Liver (tissue), 9 donors: ENCODE results near the gene CDS1. TPM values are rescaled to one million over a fixed set of nuclear protein-coding genes. Genes with fewer than 3 reads are reported as not detected.
A peak's percentile ranks its signal among the peaks of the same experiment; 100 is the strongest.

Experiments used
- DNase-seq: peaks from one replicate; pipeline ENCODE4 v3.0.0-alpha.2; 2017; ENCODE audit warnings: low spot score
- H3K27ac ChIP-seq, 2 donors: one replicate each; pipeline ENCODE4 v1.7.0; 2013; ENCODE audit warnings: inconsistent platforms in 2 of 2, low read length in 2 of 2, control low read depth in 1 of 2, low read depth in 1 of 2, mild to moderate bottlenecking in 1 of 2
- H3K27me3 ChIP-seq, 4 donors: one replicate each; pipeline versions ENCODE4 v1.6.1 to v1.7.0; 2013; ENCODE audit warnings: low read length in 3 of 4, inconsistent platforms in 1 of 4, mild to moderate bottlenecking in 1 of 4, moderate library complexity in 1 of 4; ENCODE audit not compliant: control insufficient read depth in 4 of 4, insufficient read depth in 4 of 4
- H3K36me3 ChIP-seq, 4 donors: one replicate each; pipeline versions ENCODE4 v1.6.1 to v1.7.0; 2013; ENCODE audit warnings: low read length in 3 of 4, mild to moderate bottlenecking in 3 of 4, low read depth in 1 of 4, moderate library complexity in 1 of 4; ENCODE audit not compliant: control insufficient read depth in 4 of 4, insufficient read depth in 3 of 4
- H3K4me1 ChIP-seq, 4 donors: one replicate each; pipeline versions ENCODE4 v1.6.1 to v1.7.0; 2013; ENCODE audit warnings: low read length in 3 of 4, mild to moderate bottlenecking in 3 of 4, moderate library complexity in 1 of 4; ENCODE audit not compliant: control insufficient read depth in 4 of 4, insufficient read depth in 4 of 4
- H3K4me3 ChIP-seq, 3 donors: one replicate each; pipeline versions ENCODE4 v1.6.1 to v1.7.0; 2013; ENCODE audit warnings: low read length in 3 of 3, control low read depth in 1 of 3, low read depth in 1 of 3, mild to moderate bottlenecking in 1 of 3
- H3K9ac ChIP-seq, 2 donors: one replicate each; pipeline ENCODE4 v1.7.0; 2013; ENCODE audit warnings: low read length in 2 of 2, mild to moderate bottlenecking in 2 of 2, moderate library complexity in 2 of 2, control low read depth in 1 of 2, low read depth in 1 of 2
- H3K9me3 ChIP-seq, 4 donors: one replicate each; pipeline versions ENCODE4 v1.6.1 to v1.7.0; 2013; ENCODE audit warnings: low read length in 3 of 4; ENCODE audit not compliant: control insufficient read depth in 4 of 4
- ATF3 ChIP-seq: IDR thresholded peaks from 2 replicates; pipeline ENCODE4 v1.6.1; 2016; ENCODE audit warnings: antibody characterized with exemption
- CTCF ChIP-seq: fragments of 150-350 bp; IDR thresholded peaks from 2 replicates; pipeline ENCODE4 v1.5.1; 2017; ENCODE audit warnings: improper control_type of control experiment, low read depth, low read length; ENCODE audit not compliant: missing input control
- FOXA1 ChIP-seq: IDR thresholded peaks from 2 replicates; pipeline ENCODE4 v1.6.1; 2016; ENCODE audit warnings: antibody characterized with exemption
- FOXA2 ChIP-seq: IDR thresholded peaks from 2 replicates; pipeline ENCODE4 v1.6.1; 2016; ENCODE audit warnings: antibody characterized with exemption
- HNF4A ChIP-seq, 2 donors: conservative IDR thresholded peaks; 2 replicates each; pipeline ENCODE4 v1.6.1; 2016; ENCODE audit warnings: antibody characterized with exemption in 2 of 2, mild to moderate bottlenecking in 2 of 2
- MAX ChIP-seq: IDR thresholded peaks from 2 replicates; pipeline ENCODE4 v1.6.1; 2016; ENCODE audit warnings: antibody characterized with exemption
- NR2F2 ChIP-seq: IDR thresholded peaks from 2 replicates; pipeline ENCODE4 v1.6.1; 2016; ENCODE audit warnings: antibody characterized with exemption
- RAD21 ChIP-seq, 2 donors: IDR thresholded peaks; 2 replicates each; pipeline ENCODE4 v1.6.1; 2016; ENCODE audit warnings: antibody characterized with exemption in 2 of 2, mild to moderate bottlenecking in 2 of 2
- RXRA ChIP-seq, 2 donors: IDR thresholded peaks; 2 replicates each; pipeline ENCODE4 v1.6.1; 2017 to 2018; ENCODE audit warnings: antibody characterized with exemption in 2 of 2, mild to moderate bottlenecking in 1 of 2
- SP1 ChIP-seq: IDR thresholded peaks from 2 replicates; pipeline ENCODE4 v1.6.1; 2018; ENCODE audit warnings: antibody characterized with exemption, mild to moderate bottlenecking
- YY1 ChIP-seq: IDR thresholded peaks from 2 replicates; pipeline ENCODE4 v1.6.1; 2016; ENCODE audit warnings: antibody characterized with exemption, mild to moderate bottlenecking
- WGBS: extraction: QIAGEN DNeasy Blood & Tissue Kit; methylation state at CpG from one replicate; pipeline ENCODE4 v1.1.7; 2013; 5-methylcytosine and 5-hydroxymethylcytosine counted together
- polyA plus RNA-seq, 2 donors: library from polyadenylated mRNA; stranded (reverse) in 1 of 2; unstranded in 1 of 2; fragments of 200-250 nt in 1 of 2; fragments of >200 nt in 1 of 2; fragmentation: Nextera tagmentation in 1 of 2; extraction: Ambion mirVana in 1 of 2; gene quantifications; one replicate each; pipeline versions ENCODE4 v1.2.1 to v1.2.3, GENCODE V29; 2013 to 2015
- total RNA-seq, 2 donors: library from RNA; depleted of rRNA; stranded (reverse); fragments of >200 nt; gene quantifications; one replicate each; pipeline ENCODE4 v1.2.3, GENCODE V29; 2014
- TF ChIP-seq, protein P1 (sequence below): IDR thresholded peaks from 2 replicates; pipeline ENCODE4 v1.6.1; 2016; ENCODE audit warnings: antibody characterized with exemption, mild to moderate bottlenecking
- donor health status: healthy.
- donor health status: healthy.
- donor health status: healthy.
- donor health status: healthy.
- donor health status: healthy.

CDS1 gene
- total and polyA plus RNA-seq, 4 donors: 0.56 to 3.6 (median 0.78) TPM

DNA sequence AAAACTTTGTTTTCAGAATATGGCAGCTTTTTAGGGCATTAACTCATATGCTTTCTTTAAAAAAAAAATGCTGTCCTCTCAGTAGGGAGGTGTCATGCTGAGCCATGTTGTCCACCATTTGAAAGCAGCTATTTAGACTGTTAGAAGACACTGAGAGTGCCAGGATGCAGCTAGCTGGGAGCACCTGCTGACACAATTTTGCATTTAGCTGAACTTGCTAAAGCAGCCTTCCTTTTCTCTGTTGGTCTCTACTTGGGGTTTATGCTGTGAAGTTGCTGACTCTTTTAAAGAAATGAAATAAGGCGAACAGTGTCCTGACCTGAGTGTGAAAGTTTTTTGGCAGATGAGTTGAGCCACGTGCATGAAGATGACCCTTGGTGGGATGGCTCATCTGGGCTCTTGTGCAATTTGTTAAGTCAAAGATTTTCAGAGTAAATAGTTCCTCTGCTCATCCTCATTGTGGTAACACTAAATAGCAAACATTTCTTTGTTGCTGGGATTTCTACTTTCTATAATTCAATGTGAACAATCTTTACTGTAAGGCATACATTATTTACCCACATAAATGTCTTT is 64.5 kb downstream of the CDS1 start (continued):
- TF ChIP-seq ATF3: no peak
- TF ChIP-seq MAX: peak; percentile 52
- no peak for TF ChIP-seq CTCF
- TF ChIP-seq YY1: no peak

- 84% methylated on average over 1 of the region's 1 CpG for WGBS
- no peak overlapping the region for H3K27ac ChIP-seq
- H3K9ac ChIP-seq: no peak overlapping the region
These were observed 65.3 kb downstream of the CDS1 start for GRCh38 chr4:84648178-84648577.

GRCh38 chr4:84648863-84649647 is 66.1 kb downstream of the CDS1 start:
- peaks cover 0 to 6% (median 1%) of the 10 kb centered on the region in 4 donors for H3K4me1 ChIP-seq
- TF ChIP-seq RXRA (IDR thresholded peaks at IDR 0.05) (no peak), NR2F2 (peak; percentile 80), RAD21 (IDR thresholded peaks at IDR 0.05) (no peak), FOXA2 (no peak), HNF4A (conservative IDR thresholded peaks at IDR 0.05) (no peak), FOXA1 (no peak)
- TF ChIP-seq, protein P1, sequence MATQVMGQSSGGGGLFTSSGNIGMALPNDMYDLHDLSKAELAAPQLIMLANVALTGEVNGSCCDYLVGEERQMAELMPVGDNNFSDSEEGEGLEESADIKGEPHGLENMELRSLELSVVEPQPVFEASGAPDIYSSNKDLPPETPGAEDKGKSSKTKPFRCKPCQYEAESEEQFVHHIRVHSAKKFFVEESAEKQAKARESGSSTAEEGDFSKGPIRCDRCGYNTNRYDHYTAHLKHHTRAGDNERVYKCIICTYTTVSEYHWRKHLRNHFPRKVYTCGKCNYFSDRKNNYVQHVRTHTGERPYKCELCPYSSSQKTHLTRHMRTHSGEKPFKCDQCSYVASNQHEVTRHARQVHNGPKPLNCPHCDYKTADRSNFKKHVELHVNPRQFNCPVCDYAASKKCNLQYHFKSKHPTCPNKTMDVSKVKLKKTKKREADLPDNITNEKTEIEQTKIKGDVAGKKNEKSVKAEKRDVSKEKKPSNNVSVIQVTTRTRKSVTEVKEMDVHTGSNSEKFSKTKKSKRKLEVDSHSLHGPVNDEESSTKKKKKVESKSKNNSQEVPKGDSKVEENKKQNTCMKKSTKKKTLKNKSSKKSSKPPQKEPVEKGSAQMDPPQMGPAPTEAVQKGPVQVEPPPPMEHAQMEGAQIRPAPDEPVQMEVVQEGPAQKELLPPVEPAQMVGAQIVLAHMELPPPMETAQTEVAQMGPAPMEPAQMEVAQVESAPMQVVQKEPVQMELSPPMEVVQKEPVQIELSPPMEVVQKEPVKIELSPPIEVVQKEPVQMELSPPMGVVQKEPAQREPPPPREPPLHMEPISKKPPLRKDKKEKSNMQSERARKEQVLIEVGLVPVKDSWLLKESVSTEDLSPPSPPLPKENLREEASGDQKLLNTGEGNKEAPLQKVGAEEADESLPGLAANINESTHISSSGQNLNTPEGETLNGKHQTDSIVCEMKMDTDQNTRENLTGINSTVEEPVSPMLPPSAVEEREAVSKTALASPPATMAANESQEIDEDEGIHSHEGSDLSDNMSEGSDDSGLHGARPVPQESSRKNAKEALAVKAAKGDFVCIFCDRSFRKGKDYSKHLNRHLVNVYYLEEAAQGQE: no peak
- no peak for DNase-seq
- 68% methylated on average over 10 of the region's 10 CpGs for WGBS
- no peaks in the 10 kb centered on the region for H3K36me3 ChIP-seq
- no peak overlapping the region for H3K27ac ChIP-seq
- H3K9me3 ChIP-seq: no peaks in the 10 kb centered on the region
- H3K9ac ChIP-seq: no peak overlapping the region
- no peak overlapping the region for H3K4me3 ChIP-seq
- peaks cover 0 to 6% (median 0%) of the 10 kb centered on the region in 4 donors for H3K27me3 ChIP-seq

More at GRCh38 chr4:84648178-84648577, 65.3 kb downstream of the CDS1 start:
- H3K4me3 ChIP-seq: no peak overlapping the region
- no peak for DNase-seq
- H3K36me3 ChIP-seq: no peaks in the 10 kb centered on the region
- H3K9me3 ChIP-seq: no peaks in the 10 kb centered on the region
- peaks cover 0 to 6% (median 0%) of the 10 kb centered on the region in 4 donors for H3K27me3 ChIP-seq
- TF ChIP-seq SP1: no peak
- TF ChIP-seq ATF3: no peak
- peaks cover 0 to 6% (median 1%) of the 10 kb centered on the region in 4 donors for H3K4me1 ChIP-seq
